Natural killer cell (primary cell): Measurements from ENCODE around the gene TFCP2L1. TPM values are rescaled to one million over a fixed set of nuclear protein-coding genes. Genes with fewer than 3 reads are reported as not detected.

Source experiments
- ATAC-seq, 3 donors: fragments of 150-1000 bp in 2 of 3; fragments of 200-7000 bp in 1 of 3; cut with Tn5 transposase; 1 replicate in 1 of 3; 2 replicates in 2 of 3; pipeline ENCODE4 v1.10.0; 2021; ENCODE audit warnings: mild to moderate bottlenecking in 2 of 3, moderate library complexity in 2 of 3
- DNase-seq, 2 donors: peaks; one replicate each; pipeline versions ENCODE4 v3.0.0 to v3.0.0-alpha.2; 2013 to 2021; ENCODE audit warnings: mixed read lengths in 1 of 2
- H3K27ac ChIP-seq: one replicate; pipeline ENCODE4 v1.5.1; 2013; ENCODE audit warnings: mild to moderate bottlenecking, low read length
- H3K27me3 ChIP-seq: one replicate; pipeline ENCODE4 v1.6.1; 2013; ENCODE audit warnings: low read length; ENCODE audit not compliant: control insufficient read depth, insufficient read depth
- H3K36me3 ChIP-seq: one replicate; pipeline ENCODE4 v1.6.1; 2013; ENCODE audit warnings: low read length; ENCODE audit not compliant: control insufficient read depth, insufficient read depth
- H3K4me1 ChIP-seq: one replicate; pipeline ENCODE4 v1.6.1; 2013; ENCODE audit warnings: low read length; ENCODE audit not compliant: control insufficient read depth, insufficient read depth
- H3K4me3 ChIP-seq: one replicate; pipeline ENCODE4 v1.5.1; 2013; ENCODE audit warnings: low read length
- H3K9me3 ChIP-seq: one replicate; pipeline ENCODE4 v1.6.1; 2013; ENCODE audit warnings: low read length; ENCODE audit not compliant: control insufficient read depth, insufficient read depth
- H3K27ac Mint-ChIP-seq, 2 donors: one replicate each; pipeline ENCODE4 v1.8.0; 2022; ENCODE audit warnings: mild to moderate bottlenecking in 2 of 2, mixed read lengths in 2 of 2, moderate library complexity in 1 of 2
- H3K27me3 Mint-ChIP-seq, 2 donors: one replicate each; pipeline ENCODE4 v1.8.0; 2022; ENCODE audit warnings: low read depth in 2 of 2, mixed read lengths in 2 of 2
- H3K36me3 Mint-ChIP-seq: one replicate; pipeline ENCODE4 v1.8.0; 2022; ENCODE audit warnings: mixed read lengths
- H3K4me1 Mint-ChIP-seq, 2 donors: one replicate each; pipeline ENCODE4 v1.8.0; 2022; ENCODE audit warnings: mixed read lengths in 2 of 2
- H3K4me3 Mint-ChIP-seq: one replicate; pipeline ENCODE4 v1.8.0; 2022; ENCODE audit warnings: mild to moderate bottlenecking, moderate library complexity, mixed read lengths
- H3K9me3 Mint-ChIP-seq, 2 donors: one replicate each; pipeline ENCODE4 v1.8.0; 2022; ENCODE audit warnings: mixed read lengths in 2 of 2
- CTCF ChIP-seq: fragments of 200-600 bp; IDR thresholded peaks from one replicate; pipeline ENCODE4 v1.8.0; 2022; ENCODE audit warnings: antibody characterized with exemption
- WGBS: methylation state at CpG from one replicate; pipeline ENCODE4 v1.1.7; 2013; ENCODE audit warnings: missing lambda C conversion rate; ENCODE audit not compliant: insufficient coverage; 5-methylcytosine and 5-hydroxymethylcytosine counted together
- intact Hi-C: fragments of 100-400 bp; cut with micrococcal nuclease; formaldehyde crosslinking; loops from one replicate; pipeline ENCODE4 v1.14.2; 2022
- total RNA-seq, 4 donors: library from RNA; stranded (reverse); fragments of 120-200 nt in 1 of 4; gene quantifications; one replicate each; pipeline versions ENCODE4 v1.2.3 to v1.2.4, GENCODE V29; 2013 to 2022

The TFCP2L1 gene
- total RNA-seq, 3 donors from 2014 or later (not counting 1 experiment from before 2014, with no cell fraction given): 0.72 to 1.8 (median 0.85) TPM

GRCh38 chr2:121266543-121267106, 18.4 kb downstream of the TFCP2L1 start:
- DNase-seq: no peak

DNA sequence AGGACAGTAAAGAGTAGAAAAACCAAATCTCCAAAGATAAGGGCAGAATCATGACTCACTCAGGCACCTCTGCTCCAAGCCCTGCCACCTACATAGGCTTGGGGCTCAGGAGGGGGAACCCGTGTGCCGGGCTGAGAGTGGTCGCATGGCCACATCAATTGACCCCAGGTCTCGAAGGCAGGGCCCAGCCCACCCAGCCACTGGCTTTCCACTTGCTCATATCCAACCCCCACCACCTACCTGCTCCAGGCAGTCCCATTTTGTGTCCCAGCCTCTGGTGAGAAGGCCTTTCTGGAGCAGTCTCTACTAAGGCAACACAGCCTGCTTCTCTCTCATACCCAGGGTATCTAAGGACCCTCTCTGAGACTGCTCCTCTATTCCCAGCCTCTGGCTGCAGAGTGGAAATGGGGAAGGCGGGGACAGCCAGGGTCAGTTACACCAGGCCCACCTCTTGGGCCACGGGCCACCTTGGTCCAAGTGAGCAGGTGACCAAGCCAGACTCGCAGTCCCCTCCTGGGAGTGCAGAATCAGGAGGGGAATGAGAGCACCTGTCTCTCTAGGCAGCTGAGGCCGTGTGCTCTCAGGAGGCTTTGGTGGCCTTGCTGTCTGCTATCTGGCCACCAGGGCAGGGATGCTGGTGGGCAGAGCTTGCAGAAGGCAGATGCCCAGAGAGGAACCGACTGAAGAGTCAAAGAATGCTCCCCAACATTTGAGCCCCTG, 20.8 kb downstream of the TFCP2L1 start:
- Mint-ChIP-seq H3K4me3 (no peak overlapping the region), H3K27ac (no peak overlapping the region), H3K4me1 (no peaks in the 10 kb centered on the region), H3K36me3 (no peaks in the 10 kb centered on the region), H3K9me3 (no peaks in the 10 kb centered on the region), H3K27me3 (peaks cover 0 to 2% of the 10 kb centered on the region in 2 donors)
- no peaks in the 10 kb centered on the region for H3K4me1 ChIP-seq
- no peak for TF ChIP-seq CTCF
- WGBS: 87% methylated on average over 9 of the region's 9 CpGs
- intact Hi-C loops: no loop called here
- H3K4me3 ChIP-seq: no peak overlapping the region
- no peak overlapping the region for H3K27ac ChIP-seq
- DNase-seq: no peak
- no peaks in the 10 kb centered on the region for H3K27me3 ChIP-seq
- ATAC-seq: no peak
- H3K9me3 ChIP-seq: no peaks in the 10 kb centered on the region
- no peaks in the 10 kb centered on the region for H3K36me3 ChIP-seq

More at GRCh38 chr2:121266543-121267106, 18.4 kb downstream of the TFCP2L1 start:
- Mint-ChIP-seq H3K9me3 (no peaks in the 10 kb centered on the region), H3K36me3 (no peaks in the 10 kb centered on the region), H3K4me1 (no peaks in the 10 kb centered on the region), H3K4me3 (no peak overlapping the region), H3K27ac (no peak overlapping the region), H3K27me3 (no peaks in the 10 kb centered on the region)
- Histone ChIP-seq H3K36me3 (no peaks in the 10 kb centered on the region), H3K9me3 (no peaks in the 10 kb centered on the region), H3K4me1 (no peaks in the 10 kb centered on the region), H3K4me3 (no peak overlapping the region), H3K27ac (no peak overlapping the region), H3K27me3 (no peaks in the 10 kb centered on the region)
- 91% methylated on average over 5 of the region's 6 CpGs for WGBS
- intact Hi-C loops: no loop called here
- TF ChIP-seq CTCF: no peak
- no peak for ATAC-seq

DNA sequence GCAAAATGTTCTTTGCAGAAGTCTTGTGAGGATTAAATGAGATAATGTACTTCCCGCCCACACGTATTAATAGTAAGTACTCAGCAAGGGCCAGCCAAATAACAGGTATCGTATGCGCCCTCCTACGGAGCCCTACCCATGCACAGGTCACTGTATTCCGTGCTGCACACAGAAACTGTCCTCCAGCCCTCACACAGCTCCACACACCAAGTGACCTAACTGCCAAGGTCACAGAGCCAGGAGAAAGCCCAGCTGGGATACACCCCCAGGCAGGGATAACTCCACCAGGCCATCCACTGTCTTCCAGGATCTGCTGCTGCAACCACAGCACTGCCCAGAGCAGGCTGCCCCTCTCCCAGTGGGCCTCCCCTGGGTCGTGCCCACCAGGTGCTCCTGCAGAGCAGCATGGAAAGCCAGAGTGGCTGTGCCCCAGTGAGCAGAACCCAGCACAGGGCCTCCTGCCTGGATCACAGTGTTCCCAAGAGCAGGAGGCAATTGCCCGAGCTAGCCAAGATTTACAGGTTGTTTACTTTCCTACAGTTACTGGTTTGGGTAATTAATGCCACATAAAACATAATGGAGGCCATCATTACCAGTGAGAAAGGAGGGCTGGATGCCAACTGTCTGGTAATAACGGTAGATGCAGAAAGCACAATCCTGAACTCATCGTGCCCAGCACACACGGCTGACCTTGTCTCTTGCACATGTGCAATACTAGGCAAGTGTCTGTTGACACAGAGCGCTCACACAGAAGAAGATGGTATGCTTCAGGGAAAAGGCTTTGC, 24.4 kb downstream of the TFCP2L1 start:
- Mint-ChIP-seq H3K27ac (no peak overlapping the region), H3K4me1 (peaks cover 6 to 10% of the 10 kb centered on the region in 2 donors), H3K4me3 (no peak overlapping the region), H3K36me3 (no peaks in the 10 kb centered on the region), H3K9me3 (no peaks in the 10 kb centered on the region), H3K27me3 (peaks cover 0 to 2% of the 10 kb centered on the region in 2 donors)
- intact Hi-C loops: no loop called here
- no peak for DNase-seq
- Histone ChIP-seq H3K36me3 (no peaks in the 10 kb centered on the region), H3K4me1 (peaks cover 12% of the 10 kb centered on the region), H3K27me3 (no peaks in the 10 kb centered on the region), H3K4me3 (no peak overlapping the region), H3K27ac (no peak overlapping the region), H3K9me3 (no peaks in the 10 kb centered on the region)
- WGBS: 87% methylated on average over 12 of the region's 12 CpGs
- no peak for ATAC-seq
- TF ChIP-seq CTCF: no peak
